ENCODE data around the gene LYPD8. TPM values are rescaled to one million over a fixed set of nuclear protein-coding genes. Genes with fewer than 3 reads are reported as not detected.

The LYPD8 gene
- total RNA-seq, 1 experiment from 2014 or later, result 1.6 TPM

DNA sequence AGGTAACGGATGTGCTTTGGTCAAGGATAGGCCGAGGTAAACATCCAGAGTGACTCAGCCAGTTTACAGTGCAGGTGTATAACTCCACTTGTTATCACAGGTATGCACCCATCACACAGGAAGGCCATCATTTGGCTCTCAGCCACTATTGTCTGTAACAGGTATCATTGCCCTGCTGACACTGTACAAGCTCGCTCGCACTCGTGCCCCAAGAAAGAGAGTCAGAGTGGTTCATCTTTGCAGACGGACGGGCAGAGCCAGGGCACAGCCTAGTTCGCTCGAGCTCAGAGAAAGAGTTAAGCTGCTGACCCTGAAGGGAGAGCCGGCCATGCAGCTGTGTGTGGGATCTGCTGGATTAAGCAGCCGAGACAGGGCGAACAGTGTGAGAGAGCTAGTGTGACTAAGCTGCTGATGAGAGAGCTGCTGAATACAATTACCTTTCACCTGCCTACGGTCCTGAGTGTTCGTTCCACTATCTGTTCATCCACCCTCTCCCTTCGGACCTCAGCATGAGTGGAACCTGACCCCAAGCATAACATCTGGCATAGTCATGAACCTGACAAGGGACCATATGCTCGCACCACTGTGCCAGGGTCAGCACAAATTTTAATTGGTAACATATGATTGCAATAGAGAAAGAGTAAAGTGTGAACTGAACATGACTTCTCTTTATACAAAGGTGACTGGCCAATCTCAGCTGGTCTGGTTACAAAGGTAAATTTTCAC lies 27.0 kb upstream of the LYPD8 start:
- H3K27ac ChIP-seq, result no peak overlapping the region
- no peaks in the 10 kb centered on the region for H3K36me3 ChIP-seq
- no peaks in the 10 kb centered on the region for H3K27me3 ChIP-seq
- no peaks in the 10 kb centered on the region for H3K9me3 ChIP-seq (replicated peaks)
- H3K4me1 ChIP-seq, result no peaks in the 10 kb centered on the region
- no peak overlapping the region for H3K4me3 ChIP-seq
- DNase-seq, result no peak

DNA sequence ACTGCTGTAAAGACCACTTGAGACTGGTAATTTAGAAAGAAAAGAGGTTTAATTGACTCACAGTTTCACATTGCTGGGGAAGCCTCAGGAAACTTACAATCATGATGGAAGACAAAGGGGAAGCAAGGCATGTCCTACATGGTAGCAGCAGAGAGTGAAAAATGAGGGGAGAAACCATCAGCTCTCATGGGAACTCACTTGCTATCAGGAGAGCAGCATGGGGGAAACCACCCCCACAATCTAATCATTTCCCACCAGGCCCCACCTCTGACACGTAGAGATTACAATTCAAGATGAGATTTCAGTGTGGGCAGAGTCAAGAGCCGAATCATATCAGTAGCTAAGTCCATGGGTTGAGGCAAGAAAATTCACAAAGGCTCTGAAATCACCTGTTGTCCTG lies 23.8 kb upstream of the LYPD8 start:
- Histone ChIP-seq H3K36me3 (no peaks in the 10 kb centered on the region), H3K4me1 (no peaks in the 10 kb centered on the region), H3K27ac (no peak overlapping the region), H3K27me3 (no peaks in the 10 kb centered on the region), H3K4me3 (no peak overlapping the region), H3K9me3 (replicated peaks) (no peaks in the 10 kb centered on the region)
- no peak for DNase-seq

DNA sequence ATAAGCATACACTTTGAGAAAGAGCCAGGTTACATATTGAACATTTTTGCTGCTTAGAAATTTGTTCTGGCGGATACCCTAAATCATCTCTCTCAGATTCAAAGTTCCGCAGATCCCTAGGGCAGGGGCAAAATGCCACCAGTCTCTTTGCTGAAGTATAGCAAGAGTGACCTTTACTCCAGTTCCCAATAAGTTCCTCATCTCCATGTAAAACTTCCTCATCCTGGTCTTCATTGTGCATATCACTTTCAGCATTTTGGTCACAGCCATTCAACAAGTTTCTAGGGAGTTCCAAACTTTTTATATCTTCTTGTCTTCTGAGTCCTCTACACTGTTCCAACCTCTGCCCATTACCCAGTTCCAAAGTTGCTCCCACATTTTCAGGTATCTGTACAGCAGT lies 23.3 kb upstream of the LYPD8 start:
- H3K27me3 ChIP-seq, result no peaks in the 10 kb centered on the region
- no peak overlapping the region for H3K4me3 ChIP-seq
- H3K9me3 ChIP-seq (replicated peaks), result no peaks in the 10 kb centered on the region
- DNase-seq, result no peak
- no peaks in the 10 kb centered on the region for H3K36me3 ChIP-seq
- H3K27ac ChIP-seq, result no peak overlapping the region
- no peaks in the 10 kb centered on the region for H3K4me1 ChIP-seq

DNA sequence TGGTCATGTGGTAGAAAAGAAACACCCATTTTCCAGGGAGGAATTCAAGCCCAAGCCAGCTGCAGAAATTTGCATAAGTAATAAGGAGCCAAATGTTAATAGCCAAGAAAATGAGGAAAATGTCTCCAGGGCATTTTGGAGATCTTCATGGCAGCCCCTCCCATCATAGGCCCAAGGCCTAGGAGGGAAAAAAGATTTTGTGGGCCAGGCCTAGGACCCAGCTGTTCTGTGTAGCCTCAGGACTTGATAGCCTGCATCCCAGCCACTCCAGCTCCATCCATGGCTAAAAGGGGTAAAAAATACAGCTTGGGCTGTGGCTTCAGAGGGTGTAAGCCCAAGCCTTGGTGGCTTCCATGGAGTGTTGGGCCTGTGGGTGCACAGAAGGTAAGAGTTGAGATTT lies 21.4 kb upstream of the LYPD8 start:
- Histone ChIP-seq H3K4me1 (no peaks in the 10 kb centered on the region), H3K27me3 (no peaks in the 10 kb centered on the region), H3K36me3 (no peaks in the 10 kb centered on the region), H3K27ac (no peak overlapping the region), H3K9me3 (replicated peaks) (no peaks in the 10 kb centered on the region), H3K4me3 (no peak overlapping the region)
- no peak for DNase-seq

DNA sequence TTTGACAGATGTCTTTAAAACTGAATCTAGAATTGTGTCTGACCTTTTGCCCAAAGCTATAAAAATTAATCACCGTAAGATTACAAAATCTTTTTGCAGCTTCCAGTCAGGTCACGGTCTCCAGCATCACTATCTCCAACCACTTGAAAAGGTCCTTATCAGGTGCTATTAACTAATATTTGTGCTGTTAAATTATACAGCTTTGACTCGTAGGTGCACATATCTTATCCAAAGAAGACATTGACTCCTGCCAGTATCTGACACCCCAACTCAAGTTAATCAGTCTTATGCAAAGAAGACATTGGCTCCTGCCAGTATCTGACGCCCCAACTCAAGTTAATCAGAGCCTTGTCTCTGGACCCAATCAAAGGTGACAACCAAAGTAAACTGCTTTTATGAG lies 19.9 kb upstream of the LYPD8 start:
- Histone ChIP-seq H3K4me3 (no peak overlapping the region), H3K27ac (no peak overlapping the region), H3K9me3 (replicated peaks) (no peaks in the 10 kb centered on the region), H3K27me3 (no peaks in the 10 kb centered on the region), H3K4me1 (no peaks in the 10 kb centered on the region), H3K36me3 (no peaks in the 10 kb centered on the region)
- DNase-seq, result no peak

DNA sequence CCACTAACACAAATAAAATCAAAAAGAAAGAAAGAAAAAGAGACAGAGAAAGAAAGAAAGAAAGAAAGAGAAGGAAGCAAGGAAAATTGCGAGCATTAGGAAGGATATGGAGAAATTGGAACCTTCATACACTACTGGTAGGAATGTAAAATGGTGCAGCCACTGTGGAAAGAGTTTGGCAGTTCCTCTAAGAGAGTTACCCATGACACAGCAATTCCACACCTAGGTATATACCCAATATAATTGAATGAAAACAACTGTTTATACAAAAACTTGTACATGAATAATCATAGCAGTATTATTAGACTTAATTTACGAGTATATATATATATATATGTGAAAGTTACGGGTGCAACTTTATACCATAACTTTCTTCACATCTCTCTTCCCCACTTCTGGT lies 4.1 kb upstream of the LYPD8 start:
- H3K9me3 ChIP-seq (replicated peaks), result no peaks in the 10 kb centered on the region
- H3K27ac ChIP-seq, result no peak overlapping the region
- no peaks in the 10 kb centered on the region for H3K4me1 ChIP-seq
- H3K27me3 ChIP-seq, result no peaks in the 10 kb centered on the region
- no peak overlapping the region for H3K4me3 ChIP-seq
- no peaks in the 10 kb centered on the region for H3K36me3 ChIP-seq
- DNase-seq, result no peak

DNA sequence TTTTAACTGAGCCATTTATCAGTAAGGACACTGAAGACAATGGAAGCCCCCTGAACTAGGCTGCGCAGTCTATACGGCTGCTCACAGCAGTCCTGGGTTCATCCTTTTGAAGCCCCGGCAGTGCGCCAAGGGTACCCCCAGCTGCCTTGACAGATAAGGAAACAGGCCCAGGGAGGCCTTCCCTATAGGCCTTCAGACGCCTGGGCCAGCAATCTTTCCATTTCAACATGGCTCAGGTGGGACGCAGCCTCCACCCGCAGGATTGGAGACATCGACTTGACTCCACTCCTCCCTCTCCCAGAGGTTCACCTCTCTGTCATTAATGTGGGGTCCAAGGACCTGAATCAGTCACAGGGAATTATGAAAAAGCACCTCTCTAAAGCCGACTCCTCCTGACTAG lies 2.8 kb upstream of the LYPD8 start:
- Histone ChIP-seq H3K9me3 (replicated peaks) (no peaks in the 10 kb centered on the region), H3K27me3 (no peaks in the 10 kb centered on the region), H3K4me3 (no peak overlapping the region), H3K36me3 (no peaks in the 10 kb centered on the region), H3K4me1 (no peaks in the 10 kb centered on the region), H3K27ac (no peak overlapping the region)
- DNase-seq, result no peak

DNA sequence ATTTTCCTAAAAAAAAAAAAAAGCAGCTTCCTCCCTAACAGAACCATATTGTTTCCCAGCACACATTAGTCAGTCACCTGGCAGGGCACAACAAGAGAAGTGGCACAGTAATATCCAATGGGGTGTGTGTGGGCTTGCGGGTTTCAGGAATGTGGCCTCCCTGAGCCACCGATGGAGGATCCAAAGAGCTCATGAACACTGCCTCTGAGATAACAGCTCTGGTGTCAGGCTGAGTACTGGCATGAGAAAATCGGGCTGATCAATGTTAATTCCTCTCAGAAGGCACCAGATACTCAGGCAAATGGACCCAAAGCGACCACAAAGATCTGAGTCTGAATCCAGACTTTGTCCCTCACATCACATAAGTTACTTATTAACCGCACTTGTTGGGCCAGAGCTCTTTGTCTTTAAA lies 2.2 kb upstream of the LYPD8 start:
- no peaks in the 10 kb centered on the region for H3K36me3 ChIP-seq
- H3K27me3 ChIP-seq, result no peaks in the 10 kb centered on the region
- no peaks in the 10 kb centered on the region for H3K9me3 ChIP-seq (replicated peaks)
- H3K4me3 ChIP-seq, result no peak overlapping the region
- no peaks in the 10 kb centered on the region for H3K4me1 ChIP-seq
- H3K27ac ChIP-seq, result no peak overlapping the region
- DNase-seq, result no peak

DNA sequence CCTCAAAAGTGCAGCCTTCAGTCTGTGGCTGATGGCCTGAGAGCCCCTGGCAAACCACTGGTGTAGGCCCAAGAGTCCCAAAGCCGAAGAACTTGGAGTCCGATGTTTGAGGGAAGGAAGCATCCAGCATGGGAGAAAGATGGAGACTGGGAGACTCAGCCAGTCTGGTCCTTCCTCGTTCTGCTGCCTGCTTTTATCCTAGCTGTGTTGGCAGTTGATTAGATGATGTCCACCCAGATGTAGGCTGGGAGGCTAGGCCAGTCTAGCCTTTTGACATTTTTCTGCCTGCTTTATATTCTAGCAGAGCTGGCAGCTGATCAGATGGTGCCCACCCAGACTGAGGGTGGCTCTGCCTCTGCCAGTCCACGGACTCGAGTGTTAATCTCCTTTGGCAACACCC lies 1.1 kb upstream of the LYPD8 start:
- Histone ChIP-seq H3K36me3 (no peaks in the 10 kb centered on the region), H3K27ac (no peak overlapping the region), H3K4me3 (no peak overlapping the region), H3K9me3 (replicated peaks) (no peaks in the 10 kb centered on the region), H3K27me3 (no peaks in the 10 kb centered on the region), H3K4me1 (no peaks in the 10 kb centered on the region)
- no peak for DNase-seq

DNA sequence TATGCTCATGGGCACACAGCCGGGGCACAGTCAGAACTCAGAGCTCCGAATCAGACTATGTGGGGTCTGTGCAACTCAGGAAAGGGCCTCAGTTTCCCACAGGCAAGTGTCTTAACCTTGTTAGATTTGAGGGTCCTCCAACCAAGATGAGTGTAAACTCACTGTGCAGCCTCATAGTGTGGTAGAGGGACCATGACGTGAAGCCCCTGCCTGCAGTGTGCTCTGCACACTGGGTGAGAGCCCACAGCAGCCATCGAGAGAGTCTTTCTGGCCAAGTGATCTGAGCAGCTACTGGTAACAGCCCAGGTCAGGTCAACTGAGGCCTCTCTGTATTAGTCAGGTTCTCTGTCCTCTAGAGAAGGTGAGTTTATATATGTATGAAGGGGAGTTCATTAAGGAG lies 592 bp upstream of the LYPD8 start:
- Histone ChIP-seq H3K4me1 (no peaks in the 10 kb centered on the region), H3K27me3 (no peaks in the 10 kb centered on the region), H3K36me3 (no peaks in the 10 kb centered on the region), H3K9me3 (replicated peaks) (no peaks in the 10 kb centered on the region), H3K4me3 (no peak overlapping the region), H3K27ac (no peak overlapping the region)
- DNase-seq, result no peak

DNA sequence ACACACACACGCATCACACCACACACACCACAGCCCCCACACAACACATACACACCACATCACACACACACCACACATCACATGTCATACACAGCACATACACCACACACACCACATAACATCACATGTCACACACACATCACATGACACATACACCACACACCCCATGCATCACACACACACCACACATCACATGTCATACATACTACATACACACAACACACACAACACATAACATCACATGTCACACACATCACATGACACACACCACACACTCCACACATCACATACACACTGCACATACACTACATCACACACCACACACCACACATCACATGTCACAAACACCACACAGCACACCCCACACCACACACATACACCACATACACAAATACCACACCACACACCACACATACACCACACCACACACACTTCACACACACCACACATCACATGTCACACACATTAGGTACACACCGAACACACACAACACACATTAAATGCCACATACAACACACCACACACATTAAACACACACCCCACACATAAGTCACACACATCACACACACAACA lies 1.8 kb downstream of the LYPD8 start:
- Histone ChIP-seq H3K9me3 (replicated peaks) (no peaks in the 10 kb centered on the region), H3K4me1 (no peaks in the 10 kb centered on the region)

DNA sequence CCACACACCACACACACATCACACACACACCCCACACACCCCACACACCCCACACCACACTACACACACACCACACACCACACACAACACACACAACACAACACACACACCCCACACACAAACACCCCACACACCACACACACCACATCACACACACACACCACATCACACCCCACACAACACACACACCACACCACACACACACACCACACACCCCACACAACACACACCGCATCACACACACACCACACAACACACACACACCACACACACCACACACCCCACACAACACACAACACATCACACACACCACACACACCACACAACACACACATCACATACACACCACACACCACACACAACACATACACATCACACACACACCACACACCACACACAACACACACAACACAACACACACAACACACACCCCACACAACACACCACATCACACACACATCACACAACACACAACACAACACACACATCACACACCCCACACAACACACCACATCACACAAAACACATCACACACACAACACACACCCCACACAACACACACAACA lies 2.4 kb downstream of the LYPD8 start:
- no peak overlapping the region for H3K27ac ChIP-seq
- H3K4me1 ChIP-seq, result no peaks in the 10 kb centered on the region
- H3K9me3 ChIP-seq (replicated peaks), result no peaks in the 10 kb centered on the region
- H3K36me3 ChIP-seq, result no peaks in the 10 kb centered on the region
- no peaks in the 10 kb centered on the region for H3K27me3 ChIP-seq
- H3K4me3 ChIP-seq, result no peak overlapping the region
- no peak for DNase-seq

More for the DNA sequence above, 1.8 kb downstream of the LYPD8 start:
- Histone ChIP-seq H3K36me3 (no peaks in the 10 kb centered on the region), H3K4me3 (no peak overlapping the region), H3K27me3 (no peaks in the 10 kb centered on the region), H3K27ac (no peak overlapping the region)
- DNase-seq, result no peak

DNA sequence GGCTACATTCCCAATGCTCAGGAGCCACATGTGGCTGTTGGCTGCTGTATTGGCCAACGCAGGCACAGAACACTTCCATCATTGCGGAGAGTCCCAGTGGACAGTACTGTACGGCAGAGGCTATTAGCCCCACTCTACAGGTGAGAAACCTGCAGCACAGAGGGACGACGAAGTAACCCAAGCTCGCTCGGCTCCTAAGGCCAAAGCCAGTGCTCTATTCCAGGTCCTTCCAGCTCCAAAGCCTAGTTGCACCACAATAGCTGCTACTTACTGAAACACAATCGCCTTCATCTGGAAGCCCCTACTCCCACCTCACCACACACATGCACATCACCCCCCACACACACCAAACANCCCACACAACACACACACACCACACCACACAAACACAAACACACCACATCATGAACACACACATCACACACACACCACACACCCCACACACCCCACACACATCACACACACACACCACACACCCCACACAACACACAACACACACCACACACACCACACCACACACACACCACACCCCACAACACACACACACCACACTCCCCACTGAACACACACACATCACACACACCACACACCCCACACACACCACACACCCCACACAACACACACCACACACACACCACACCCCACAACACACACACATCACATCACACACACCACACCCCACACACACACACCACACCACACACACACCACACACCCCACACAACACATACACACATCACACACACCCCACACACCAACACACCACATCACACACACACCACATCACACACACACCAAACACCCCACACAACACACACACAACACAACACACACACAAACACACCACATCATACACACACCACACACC lies 3.2 kb downstream of the LYPD8 start:
- Histone ChIP-seq H3K9me3 (replicated peaks) (no peaks in the 10 kb centered on the region), H3K27me3 (no peaks in the 10 kb centered on the region), H3K4me1 (no peaks in the 10 kb centered on the region), H3K27ac (no peak overlapping the region), H3K36me3 (no peaks in the 10 kb centered on the region), H3K4me3 (no peak overlapping the region)
- no peak for DNase-seq

DNA sequence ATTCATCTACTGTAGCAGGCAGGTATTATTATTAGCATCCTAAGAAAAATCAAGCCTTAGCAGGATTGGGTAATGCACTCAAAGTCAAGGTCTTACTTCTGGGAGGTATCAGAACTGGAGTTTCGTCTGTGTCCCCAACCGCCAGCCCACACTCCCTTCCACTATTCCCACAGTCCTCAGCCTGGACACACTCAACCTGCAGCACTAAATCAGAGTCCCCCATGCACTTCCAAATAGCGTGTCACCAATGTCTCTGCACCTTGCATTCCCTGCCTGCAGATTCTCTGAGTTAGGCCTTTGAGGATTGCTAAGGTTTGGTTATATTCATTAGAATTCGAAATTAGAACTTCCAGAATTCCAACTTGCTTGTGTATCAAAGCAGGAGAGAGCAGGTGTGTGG lies 3.9 kb downstream of the LYPD8 start:
- no peaks in the 10 kb centered on the region for H3K9me3 ChIP-seq (replicated peaks)
- no peak overlapping the region for H3K27ac ChIP-seq
- no peaks in the 10 kb centered on the region for H3K27me3 ChIP-seq
- H3K4me3 ChIP-seq, result no peak overlapping the region
- H3K4me1 ChIP-seq, result no peaks in the 10 kb centered on the region
- DNase-seq, result no peak
- no peaks in the 10 kb centered on the region for H3K36me3 ChIP-seq

DNA sequence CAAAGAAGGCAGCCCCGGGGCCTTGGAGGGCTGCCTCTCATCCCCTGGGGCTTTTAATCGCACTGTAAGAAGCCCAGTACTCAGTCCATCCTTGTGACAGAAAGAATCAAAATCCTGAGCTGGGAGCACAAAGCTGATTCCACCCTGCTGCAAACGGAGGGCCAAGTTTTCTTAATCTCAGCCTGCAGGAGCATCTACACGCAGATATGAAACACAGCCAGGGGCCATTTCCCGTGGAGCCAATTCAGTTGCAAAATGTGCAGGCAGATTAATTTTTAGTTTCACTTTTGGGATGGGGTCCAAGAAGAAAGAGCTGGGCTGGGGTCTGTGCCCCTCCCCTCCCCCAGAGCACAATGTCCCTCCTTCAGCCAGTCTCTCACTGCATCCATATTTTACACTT lies 4.4 kb downstream of the LYPD8 start:
- no peak for DNase-seq
- no peak overlapping the region for H3K27ac ChIP-seq
- no peaks in the 10 kb centered on the region for H3K36me3 ChIP-seq
- no peak overlapping the region for H3K4me3 ChIP-seq
- no peaks in the 10 kb centered on the region for H3K4me1 ChIP-seq
- no peaks in the 10 kb centered on the region for H3K27me3 ChIP-seq
- no peaks in the 10 kb centered on the region for H3K9me3 ChIP-seq (replicated peaks)
